Measurements from ENCODE around the gene DLG2. TPM values are rescaled to one million over a fixed set of nuclear protein-coding genes. Genes with fewer than 3 reads are reported as not detected.

DLG2 gene
- total RNA-seq, 4 donors from 2014 or later: 7.3 to 14.1 (median 11.1) TPM

DNA sequence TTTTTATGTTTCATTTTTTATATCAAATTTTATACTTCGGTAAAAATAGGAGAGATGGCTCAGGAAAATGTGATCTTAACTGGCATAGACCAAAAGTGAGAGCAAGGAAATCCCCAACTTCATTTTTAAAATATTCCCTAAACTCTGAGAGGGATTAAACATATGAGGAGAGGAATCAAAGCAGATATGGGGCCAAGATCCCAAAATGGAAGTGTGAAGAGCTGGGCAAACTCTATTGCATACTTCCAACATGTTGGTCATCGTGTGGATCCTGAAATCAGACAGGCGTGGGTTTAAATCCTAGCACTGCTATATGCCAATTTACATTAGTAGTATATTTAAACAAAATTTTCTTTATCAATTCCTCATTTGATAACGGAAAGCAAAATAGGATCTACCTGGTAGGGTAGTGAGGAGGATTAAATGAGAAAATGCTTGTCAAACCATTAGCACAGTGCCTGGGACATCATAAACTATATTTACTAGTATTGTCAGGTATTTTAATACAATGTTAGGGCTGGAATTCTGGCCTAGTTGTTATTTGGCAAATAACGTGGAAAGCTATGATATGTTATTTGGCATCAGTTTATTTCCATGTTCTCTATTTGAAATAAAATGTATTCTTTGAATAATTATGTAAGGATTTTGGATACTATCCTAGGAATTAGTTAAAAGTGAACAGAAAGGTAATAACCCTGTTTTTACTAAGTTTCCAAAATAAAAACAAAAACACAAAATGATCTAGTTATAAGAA, 1948.1 kb downstream of the DLG2 start:
- intact Hi-C loops (cut with DNase I): no loop called here
- H3K27me3 ChIP-seq: no peaks in the 10 kb centered on the region
- TF ChIP-seq, protein P1, sequence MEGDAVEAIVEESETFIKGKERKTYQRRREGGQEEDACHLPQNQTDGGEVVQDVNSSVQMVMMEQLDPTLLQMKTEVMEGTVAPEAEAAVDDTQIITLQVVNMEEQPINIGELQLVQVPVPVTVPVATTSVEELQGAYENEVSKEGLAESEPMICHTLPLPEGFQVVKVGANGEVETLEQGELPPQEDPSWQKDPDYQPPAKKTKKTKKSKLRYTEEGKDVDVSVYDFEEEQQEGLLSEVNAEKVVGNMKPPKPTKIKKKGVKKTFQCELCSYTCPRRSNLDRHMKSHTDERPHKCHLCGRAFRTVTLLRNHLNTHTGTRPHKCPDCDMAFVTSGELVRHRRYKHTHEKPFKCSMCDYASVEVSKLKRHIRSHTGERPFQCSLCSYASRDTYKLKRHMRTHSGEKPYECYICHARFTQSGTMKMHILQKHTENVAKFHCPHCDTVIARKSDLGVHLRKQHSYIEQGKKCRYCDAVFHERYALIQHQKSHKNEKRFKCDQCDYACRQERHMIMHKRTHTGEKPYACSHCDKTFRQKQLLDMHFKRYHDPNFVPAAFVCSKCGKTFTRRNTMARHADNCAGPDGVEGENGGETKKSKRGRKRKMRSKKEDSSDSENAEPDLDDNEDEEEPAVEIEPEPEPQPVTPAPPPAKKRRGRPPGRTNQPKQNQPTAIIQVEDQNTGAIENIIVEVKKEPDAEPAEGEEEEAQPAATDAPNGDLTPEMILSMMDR (IDR thresholded peaks at IDR 0.05): no peak
- TF ChIP-seq EP300 (IDR thresholded peaks at IDR 0.05): no peak
- TF ChIP-seq POLR2A (IDR thresholded peaks at IDR 0.05; ENCODE audit: low read depth): no peak
- no peak for TF ChIP-seq POLR2AphosphoS5 (IDR thresholded peaks at IDR 0.05)

DNA sequence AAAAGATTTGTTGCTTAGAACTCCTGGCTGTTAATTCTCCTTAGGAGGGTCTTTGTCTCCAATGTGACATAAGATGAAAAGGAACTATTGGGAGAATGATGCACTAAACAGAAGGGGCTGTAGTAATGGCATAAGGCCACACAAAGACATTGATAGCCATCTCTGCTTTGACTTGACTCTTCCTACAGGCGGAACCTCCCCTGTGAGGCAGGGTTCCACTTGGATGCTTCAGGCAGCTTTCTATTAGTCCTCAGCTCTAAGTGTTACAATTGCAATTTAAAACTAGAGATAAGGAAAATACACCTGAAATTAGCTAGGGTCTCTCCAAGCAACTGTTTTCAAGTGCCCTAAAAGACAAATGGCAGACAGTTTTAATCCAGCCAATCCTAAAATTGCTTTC, 1949.4 kb downstream of the DLG2 start:
- no peak for DNase-seq (ENCODE audit: extremely low spot score)
- Histone ChIP-seq H3K9me3 (no peaks in the 10 kb centered on the region), H3K4me1 (no peaks in the 10 kb centered on the region), H3K4me3 (no peak overlapping the region), H3K27me3 (no peaks in the 10 kb centered on the region), H3K27ac (replicated peaks in 1 of 4) (no peak overlapping the region), H3K36me3 (no peaks in the 10 kb centered on the region)
- TF ChIP-seq EP300 (IDR thresholded peaks at IDR 0.05): no peak
- no peak for TF ChIP-seq POLR2AphosphoS5 (IDR thresholded peaks at IDR 0.05)
- TF ChIP-seq, protein P1 (IDR thresholded peaks at IDR 0.05): no peak
- TF ChIP-seq POLR2A (IDR thresholded peaks at IDR 0.05; ENCODE audit: low read depth): no peak
- WGBS: 100% methylated on average over 1 of the region's 1 CpG
- intact Hi-C loops (cut with DNase I): no loop called here

More for the DNA sequence above, 1948.1 kb downstream of the DLG2 start:
- Histone ChIP-seq H3K4me3 (no peak overlapping the region), H3K4me1 (no peaks in the 10 kb centered on the region), H3K27ac (replicated peaks in 1 of 4) (no peak overlapping the region), H3K36me3 (no peaks in the 10 kb centered on the region), H3K9me3 (no peaks in the 10 kb centered on the region)
- 82% methylated on average over 5 of the region's 5 CpGs for whole genome bisulfite sequencing
- DNase-seq (ENCODE audit: extremely low spot score): no peak

DNA sequence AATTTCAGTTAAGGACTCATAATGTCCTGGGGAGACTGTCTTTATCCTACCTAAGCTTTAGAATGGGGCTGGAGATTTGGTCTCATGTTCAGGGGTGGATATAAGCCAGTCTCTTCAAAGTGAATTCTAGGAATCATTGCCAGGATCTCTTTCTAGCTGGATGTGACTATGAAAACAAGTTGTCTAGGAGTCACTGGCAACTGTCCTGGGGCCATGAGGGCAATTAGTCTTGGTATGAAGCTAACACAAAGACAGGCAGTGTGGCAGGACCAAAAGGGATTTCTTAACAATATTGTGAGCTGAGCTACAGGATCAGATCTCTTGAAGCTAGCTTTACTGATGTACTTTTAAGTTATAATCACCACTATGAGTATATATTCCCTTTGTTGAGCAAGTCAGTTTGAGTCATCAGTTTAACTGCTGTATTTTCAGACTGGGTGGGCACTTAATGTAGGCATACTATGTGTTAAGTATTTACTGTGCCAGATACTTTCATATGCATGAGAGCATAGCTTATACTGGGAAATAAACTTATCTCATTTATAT, 1951.0 kb downstream of the DLG2 start:
- Histone ChIP-seq H3K27me3 (no peaks in the 10 kb centered on the region), H3K36me3 (no peaks in the 10 kb centered on the region), H3K4me1 (no peaks in the 10 kb centered on the region), H3K9me3 (no peaks in the 10 kb centered on the region), H3K27ac (replicated peaks in 1 of 4) (no peak overlapping the region), H3K4me3 (no peak overlapping the region)
- intact Hi-C loops (cut with DNase I): no loop called here
- DNase-seq (ENCODE audit: extremely low spot score): no peak
- TF ChIP-seq POLR2A (IDR thresholded peaks at IDR 0.05; ENCODE audit: low read depth): no peak
- no peak for TF ChIP-seq EP300 (IDR thresholded peaks at IDR 0.05)
- TF ChIP-seq, protein P1 (IDR thresholded peaks at IDR 0.05): no peak
- no peak for TF ChIP-seq POLR2AphosphoS5 (IDR thresholded peaks at IDR 0.05)

DNA sequence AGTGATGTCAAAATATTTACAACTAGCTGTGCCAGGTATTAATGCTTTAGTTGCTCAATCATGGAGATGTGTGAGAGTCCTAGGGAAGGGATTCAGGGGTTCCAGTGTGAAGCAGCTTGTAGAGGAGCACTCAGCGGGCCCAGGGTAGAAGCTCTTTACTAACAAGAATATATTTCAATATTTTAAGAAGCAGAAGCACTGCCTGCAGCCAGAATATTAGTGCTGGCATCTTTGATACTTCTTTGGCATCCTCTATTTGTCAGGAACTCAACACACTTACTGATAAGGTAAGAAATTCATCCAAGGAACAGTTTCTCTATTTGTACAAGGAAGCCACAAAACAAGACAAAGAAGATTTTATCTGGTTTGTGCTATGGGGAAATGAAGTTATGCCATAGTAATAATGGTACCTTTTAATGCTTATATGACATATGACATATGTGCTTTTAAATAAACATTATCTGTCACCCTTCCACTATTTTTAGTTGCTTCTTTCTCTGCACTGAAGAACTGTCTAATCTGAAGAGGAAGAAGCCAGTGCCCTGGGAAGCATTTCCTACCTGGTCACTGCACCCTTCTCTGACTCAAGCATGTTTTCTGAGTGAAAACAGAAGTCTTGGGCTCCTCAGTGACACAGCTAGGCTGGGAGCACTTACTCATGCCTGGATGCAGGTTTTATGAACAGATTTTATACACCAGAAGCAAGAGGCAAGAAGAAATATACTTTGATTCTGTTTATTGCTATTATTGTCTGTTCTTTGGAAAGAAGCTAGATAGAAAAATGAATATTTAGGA, 1952.8 kb downstream of the DLG2 start:
- Histone ChIP-seq H3K27me3 (no peaks in the 10 kb centered on the region), H3K36me3 (no peaks in the 10 kb centered on the region), H3K27ac (replicated peaks in 1 of 4) (no peak overlapping the region), H3K4me1 (no peaks in the 10 kb centered on the region), H3K9me3 (no peaks in the 10 kb centered on the region), H3K4me3 (no peak overlapping the region)
- no peak for DNase-seq (ENCODE audit: extremely low spot score)
- TF ChIP-seq EP300 (IDR thresholded peaks at IDR 0.05): no peak
- no peak for TF ChIP-seq POLR2A (IDR thresholded peaks at IDR 0.05; ENCODE audit: low read depth)
- no peak for TF ChIP-seq POLR2AphosphoS5 (IDR thresholded peaks at IDR 0.05)
- TF ChIP-seq, protein P1 (IDR thresholded peaks at IDR 0.05): no peak
- WGBS: 72% methylated on average over 1 of the region's 1 CpG
- intact Hi-C loops (cut with DNase I): no loop called here
